Measurements from ENCODE around the gene IRGC.

GRCh38 chr19:43713208-43713607 lies 2.7 kb upstream of the IRGC start:
- TF ChIP-seq CTCF (IDR thresholded peaks at IDR 0.05) (no peak), POLR2A (IDR thresholded peaks at IDR 0.05) (no peak)
